ENCODE results near the gene SPOCK1.

Gene SPOCK1

DNA sequence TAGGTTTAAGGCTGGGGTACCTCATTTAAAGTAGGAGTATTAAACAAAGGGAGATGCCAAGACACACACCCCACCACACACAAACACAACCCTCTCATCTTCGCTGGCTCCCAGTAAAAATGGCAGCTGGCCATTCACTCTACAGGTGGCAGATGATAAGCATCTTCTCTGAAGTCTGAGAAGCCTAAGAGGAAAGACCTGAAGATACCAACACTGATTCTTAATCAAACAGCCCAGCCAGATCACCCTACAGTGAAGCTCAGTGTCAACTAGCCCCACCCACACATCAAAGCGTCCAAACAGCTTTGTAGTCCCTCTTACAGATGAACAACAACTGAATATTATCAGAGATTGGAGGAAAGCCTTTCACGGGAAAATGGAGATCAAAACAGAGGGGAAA is 59.5 kb downstream of the SPOCK1 start:
- no peak for DNase-seq

DNA sequence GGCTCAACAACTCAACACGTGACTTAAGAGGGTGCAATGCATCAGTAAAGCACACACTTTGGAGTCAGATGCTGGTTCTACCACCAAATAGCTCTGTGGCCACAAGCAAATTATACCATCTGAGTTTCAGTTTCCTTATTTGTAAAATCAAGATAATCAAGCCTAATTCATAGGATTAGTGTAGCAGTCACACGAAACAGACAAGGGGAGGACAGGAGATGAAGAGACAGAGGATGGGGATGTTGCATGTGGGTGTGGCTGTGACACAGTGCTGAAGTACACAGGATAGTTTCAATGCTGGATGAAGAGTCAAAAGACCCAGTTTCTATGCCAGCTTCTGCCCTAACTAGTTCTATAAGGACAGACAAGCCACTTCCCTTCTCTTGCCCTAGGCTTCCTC is 60.2 kb downstream of the SPOCK1 start:
- no peak for DNase-seq

DNA sequence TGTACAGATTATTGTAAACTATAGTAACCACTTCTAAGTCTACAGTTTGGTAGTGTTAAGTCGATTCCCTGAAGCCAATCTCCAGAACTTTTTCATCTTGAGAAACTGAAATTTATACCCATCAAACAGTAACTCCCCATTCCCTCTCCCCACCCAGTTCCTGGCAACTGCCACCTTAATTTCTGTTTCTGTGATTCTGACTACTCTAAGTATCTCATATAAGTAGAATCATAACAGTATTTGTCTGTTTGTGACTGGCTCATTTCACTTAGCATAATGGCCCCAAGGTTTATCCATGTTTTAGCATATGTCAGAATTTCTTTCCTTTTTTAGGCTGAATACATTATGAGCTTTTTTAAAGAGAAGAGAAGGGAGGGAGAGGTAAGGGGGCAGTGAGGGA is 61.4 kb downstream of the SPOCK1 start:
- DNase-seq: no peak

DNA sequence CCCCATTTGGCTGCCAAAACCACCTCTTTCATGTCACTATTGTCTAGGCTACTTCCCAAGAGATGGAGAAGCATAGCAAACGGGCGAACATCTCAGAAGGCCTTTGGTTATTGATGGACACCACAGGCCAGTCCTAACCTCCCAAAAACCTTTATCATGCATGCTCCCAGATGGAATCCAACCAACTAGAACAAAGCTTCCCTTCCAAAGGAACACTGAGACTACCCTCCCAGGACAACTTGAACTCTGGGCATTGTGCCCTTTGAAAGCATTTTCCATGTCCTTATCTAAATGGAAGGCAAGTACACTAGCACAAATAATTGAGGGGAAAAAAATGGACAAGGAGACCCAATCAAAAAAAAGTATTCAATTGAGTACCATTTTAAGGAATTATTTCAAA is 65.6 kb downstream of the SPOCK1 start:
- DNase-seq: no peak

DNA sequence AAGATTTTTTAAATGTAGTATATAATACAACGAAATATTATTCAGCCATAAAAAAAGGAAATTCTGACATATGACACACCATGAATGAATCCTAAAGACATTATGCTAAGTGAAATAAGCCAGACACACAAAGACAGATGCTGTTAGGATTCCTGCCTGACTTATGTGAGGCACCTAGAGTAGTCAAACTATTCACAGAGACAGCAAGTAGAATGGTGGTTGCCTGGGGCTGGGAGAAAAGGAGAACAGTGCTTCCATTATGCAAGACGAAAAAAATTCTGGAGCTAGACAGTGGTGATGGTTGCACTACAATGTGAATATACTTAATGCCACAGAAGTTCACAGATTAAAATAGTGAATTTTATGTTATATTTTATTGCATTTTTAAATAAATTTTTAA is 66.8 kb downstream of the SPOCK1 start:
- DNase-seq: no peak

DNA sequence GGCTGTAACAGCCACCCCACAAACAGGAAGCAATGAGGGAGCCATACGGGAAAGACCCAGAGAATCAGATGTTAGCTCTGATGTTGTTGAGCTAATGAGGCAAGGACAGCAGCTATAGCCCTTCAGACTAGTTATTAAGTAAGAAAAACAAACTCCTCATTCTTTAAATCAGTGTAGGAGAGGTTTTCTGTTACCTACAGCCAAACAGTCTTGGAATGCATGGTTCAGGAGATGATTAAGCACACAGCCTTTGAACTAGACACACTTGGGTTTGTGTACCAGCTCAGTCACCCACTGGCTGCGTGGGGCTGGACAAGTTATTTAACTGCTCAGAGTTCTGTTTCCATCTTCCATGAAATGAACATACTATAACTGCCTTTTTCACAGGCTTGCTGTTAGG is 68.1 kb downstream of the SPOCK1 start:
- DNase-seq: no peak

DNA sequence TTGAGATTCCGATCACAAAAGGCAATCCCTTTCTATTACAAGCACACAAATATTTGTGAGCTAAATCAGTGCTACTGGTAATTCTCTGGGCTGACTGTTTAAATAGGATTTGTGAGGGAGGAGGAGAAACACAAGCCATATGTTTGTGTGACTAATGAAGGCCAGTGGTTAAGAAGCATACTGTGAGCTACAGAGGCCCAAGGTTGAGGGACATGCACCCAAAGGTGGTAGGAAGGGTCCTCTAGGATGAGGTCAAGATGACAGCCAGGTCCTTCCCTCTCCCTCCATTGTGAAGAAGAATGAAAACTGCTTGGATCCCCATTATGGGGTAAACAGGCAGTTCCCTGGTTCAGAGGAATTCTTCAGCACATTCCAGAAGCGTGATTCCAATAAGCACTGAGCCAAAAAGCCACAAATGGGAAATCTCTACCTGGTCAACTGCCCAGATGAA is 83.9 kb downstream of the SPOCK1 start:
- peak in 1 of 2 experiments; percentile 23 for DNase-seq

DNA sequence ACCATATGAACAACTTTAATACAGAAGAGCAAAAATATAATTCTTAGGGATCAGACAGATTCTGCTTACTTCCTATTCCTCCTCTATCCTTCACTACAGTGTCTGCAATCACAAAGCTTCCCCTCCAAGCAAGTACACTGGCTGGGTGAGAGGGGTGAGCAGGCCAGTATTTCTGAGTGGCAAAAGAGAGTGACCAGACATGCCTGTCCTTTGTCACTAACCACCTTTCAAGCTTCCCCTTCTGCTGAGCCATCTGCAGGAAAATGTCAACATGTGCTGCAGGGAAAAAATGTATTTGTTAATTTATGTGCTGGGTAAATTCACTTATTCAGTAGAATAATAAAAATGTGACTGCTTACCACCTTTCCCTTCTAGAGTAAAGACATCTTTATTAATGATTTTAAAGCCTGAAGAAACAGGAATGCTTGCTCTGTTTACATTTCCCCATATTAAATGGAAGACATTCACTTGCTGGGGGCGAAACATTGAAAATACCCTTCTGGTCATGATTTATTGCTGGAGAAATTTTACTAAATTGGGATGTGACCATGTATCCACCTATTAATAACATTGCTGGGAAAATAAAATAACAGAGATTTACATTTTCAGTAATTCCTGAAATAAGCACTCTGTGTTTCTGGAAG is 84.9 kb downstream of the SPOCK1 start:
- DNase-seq: no peak

DNA sequence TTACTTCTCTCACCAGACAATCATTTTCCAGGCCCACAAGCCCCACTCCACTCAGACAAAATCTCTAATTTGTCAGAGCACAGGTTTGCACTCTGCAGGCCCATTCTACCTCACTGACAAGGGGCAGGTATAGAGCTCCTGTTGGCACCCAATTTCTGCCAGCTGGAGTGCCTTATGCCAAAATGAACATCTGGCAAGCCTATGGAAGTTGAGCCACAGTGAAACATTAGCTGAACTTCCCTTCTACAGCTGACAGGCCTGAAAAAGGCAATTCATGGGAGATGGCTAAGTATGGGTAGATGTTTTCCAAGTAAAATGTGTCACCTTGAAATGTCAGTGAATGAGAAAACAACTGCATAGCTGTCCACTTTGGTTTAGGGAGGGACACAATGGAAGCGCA is 87.0 kb downstream of the SPOCK1 start:
- DNase-seq: no peak

DNA sequence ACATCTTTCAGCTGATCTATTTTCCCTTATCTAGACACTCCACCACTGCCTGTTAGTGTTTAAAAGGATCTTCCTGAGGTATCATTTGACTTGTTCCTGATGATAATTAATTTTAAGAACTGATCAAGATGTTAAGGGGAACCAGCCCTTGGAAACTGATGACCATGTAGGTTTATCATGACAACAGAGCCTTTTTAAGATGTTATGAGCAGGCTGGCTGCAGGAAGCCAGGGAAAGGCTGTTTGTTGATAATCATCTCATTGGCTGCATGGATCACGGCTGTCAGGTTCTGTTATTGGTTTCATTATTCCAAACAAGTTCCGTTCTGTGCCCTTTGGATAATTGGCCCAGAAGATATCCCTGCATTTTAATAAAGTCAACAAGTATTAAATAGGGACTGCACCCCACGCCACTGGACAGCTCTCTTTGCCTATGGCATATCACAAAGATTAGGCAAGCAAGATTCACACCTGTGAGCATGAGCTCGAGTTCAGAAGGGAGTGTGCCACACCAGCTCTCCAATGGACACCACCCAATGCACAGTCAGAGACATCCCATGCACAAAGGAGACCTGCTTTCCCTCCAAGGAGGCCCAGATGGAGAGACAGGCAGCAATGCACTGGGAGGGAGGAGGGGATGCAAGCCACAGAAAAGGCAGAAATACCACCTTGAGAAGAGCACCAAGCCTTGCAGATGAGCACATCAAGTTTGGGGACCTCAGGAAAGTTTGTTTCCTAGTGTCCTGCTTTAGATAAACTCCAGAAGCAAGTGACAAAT is 88.7 kb downstream of the SPOCK1 start:
- DNase-seq: no peak

DNA sequence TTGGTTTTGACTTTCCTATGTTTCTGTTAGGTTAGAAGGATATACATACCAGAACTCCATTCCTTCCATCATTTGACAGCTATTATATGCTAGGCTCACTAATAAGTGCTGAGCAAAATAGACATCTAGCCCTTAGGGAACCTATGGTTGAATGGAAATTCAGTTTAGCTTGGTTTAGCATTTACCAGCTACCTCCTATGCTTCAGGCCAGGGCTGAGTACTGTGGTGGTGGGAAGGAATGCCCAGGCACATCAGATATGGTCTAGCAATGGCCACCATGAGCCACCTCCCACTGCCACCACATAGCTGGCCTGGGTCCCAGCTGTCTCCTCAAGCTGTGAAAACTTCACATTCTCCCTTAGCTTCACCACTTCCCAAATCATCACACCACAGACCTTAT is 89.4 kb downstream of the SPOCK1 start:
- no peak for DNase-seq

DNA sequence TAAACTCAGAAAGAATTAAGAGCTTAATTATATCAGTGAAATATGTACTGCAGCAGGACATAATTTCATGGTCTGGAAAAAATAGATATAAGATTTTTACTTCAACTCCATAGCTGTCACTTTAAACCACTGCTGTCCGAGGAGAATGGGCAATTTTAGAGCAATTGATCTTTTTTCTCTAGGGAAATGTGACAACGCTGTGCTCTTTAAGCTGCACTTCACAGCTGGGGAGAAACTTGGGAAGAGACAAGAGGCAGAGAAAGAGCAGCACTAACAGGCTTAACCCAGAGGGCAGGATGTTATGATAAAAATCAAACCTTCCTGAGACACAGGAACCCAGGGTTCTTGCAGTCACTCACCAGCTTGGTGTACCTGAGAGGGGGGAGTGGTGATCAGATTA is 92.0 kb downstream of the SPOCK1 start:
- DNase-seq: no peak

DNA sequence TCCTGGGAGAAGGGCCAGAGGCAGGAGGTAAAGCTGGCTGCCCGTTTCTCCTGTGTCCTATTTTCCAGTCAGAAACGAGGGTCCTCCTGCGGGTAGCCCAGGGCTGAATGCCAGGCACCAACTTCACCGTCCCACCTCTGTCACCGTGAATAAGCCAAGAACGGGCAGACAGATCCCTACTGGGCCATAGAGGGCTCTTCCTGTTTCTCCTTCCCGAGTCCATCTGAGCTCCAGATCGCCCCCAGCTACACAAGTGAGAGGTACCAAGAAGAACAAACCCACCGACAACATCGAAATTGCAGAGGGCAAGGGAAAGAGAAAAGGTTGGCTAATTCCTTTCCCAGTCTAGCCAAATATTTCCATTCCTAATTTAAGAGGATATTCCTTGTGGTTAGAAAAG is 93.7 kb downstream of the SPOCK1 start:
- DNase-seq: no peak

DNA sequence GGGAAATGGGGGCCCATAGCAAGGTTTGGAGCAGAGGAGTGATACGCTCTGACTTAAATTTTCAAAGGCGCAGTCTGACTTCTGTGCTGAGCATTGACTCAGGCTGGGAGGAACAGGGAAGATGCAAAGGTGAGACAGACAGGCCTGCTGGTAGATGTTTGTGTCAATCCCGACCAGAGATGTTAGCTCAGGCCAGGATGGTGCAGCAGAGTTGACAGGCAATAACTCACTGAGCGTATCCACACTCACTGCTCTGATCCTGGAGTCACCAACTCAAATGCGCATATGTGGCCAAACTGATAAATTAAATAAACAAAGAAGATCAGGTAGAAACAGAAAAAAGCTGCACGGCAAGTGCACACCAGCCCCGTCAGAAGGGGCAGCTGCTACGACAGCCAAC is 95.3 kb downstream of the SPOCK1 start:
- DNase-seq: no peak

DNA sequence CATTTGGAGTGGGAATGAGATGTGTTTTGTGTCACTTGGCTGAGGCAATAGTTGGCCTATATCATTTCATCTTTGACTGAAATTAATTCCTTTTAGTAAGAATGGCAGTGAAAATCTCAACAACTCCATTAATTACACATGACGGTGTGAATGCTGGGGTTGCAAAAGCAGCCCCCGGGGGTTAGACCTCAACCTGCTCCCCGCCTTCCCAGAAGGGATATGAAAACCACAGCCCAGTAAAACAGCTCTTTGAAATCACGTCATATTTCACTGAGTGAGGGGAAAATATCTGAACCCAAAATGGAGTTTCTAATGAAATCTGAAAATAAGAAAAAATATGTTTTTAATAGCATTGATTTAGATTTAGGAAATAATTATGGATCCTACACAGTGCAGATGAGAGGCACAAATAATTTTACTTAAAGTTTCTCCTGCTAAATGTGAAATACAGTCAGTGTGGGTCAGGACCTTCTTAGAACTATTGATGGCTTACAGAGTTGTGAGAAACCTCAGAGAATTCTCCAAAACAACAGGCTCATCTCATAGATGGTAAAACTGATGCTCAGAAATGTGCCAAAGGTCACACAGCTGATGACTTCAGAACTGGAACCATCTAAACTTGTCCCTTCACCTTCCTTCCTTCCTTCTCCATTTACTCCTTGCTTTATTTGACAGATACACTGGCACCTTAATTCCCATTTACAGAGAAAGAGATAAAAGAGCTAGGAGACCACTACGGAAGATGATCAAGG is 96.5 kb downstream of the SPOCK1 start:
- DNase-seq: no peak

DNA sequence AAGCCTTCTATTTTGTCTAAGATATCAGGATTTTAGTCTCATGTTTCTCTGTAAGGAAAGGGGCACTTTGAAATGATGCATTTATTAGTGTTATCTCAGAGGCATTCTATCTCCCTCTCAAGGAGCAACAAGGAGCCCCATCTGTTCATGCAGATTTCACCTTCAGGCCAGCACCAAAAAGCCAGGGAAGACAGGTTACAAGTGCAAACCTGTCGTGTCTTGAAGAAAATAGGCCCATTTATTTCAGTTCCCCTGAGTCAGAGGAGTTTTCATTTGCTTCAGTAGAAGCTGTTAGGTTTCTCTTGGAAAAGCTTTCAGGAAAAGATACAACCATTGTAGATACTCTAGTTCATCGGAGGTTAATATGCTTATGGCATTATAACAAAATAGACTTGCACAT is 97.2 kb downstream of the SPOCK1 start:
- DNase-seq: no peak

DNA sequence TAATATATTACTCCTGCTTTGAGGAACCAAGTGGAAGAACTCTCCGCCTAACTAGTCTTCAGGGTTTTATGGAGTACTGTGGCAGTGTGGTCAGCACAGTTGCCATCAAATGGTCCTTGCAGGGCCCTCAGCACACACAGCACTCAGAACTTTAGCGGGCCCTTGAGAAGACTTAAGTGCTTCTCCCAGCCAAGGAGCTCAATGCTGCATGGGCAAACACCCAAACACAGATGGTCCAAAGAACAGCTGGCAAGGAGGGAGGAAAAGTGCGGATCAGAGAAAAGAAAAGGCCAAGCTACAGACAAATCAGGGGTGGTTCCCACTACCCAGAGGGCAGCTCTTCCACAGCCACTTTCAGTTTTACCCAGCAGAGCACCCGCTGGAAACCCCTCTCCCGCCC is 98.6 kb downstream of the SPOCK1 start:
- no peak for DNase-seq

DNA sequence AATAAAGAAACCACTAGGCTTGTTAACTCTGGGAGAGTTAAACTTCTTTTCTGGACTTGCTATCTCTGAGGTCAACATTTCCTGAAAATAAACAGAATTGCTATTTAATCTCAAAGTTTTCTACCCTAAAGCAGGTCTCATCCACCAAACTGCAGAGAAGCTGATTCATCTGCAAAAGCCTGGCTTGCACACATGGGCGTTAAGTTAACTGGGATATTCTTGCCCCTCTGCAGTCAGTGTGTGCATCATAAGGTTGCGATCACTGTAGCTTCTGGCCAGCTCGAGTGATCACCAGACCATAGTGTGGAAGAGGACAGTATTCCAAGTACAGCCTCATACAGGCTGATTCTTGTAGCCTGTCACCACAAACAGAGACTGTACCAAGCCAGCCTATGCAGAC is 99.2 kb downstream of the SPOCK1 start:
- DNase-seq: no peak

DNA sequence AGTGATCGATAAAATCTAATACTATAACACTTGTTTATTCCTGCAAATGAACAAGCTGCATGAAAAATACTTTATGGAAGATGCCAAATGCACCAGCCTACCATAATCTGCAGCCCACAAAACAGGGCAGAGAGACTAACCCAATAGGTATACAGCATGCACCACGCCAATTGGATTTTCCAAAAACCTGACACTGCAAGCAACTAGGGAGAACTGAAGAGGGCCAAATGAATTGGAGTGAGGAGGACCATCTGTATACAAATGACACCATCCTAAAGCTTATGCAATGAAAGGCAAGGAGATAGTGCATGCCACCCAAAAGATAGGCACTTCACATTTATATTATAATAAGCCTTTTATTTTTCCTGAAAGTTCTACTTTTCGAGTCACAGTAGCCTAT is 100.4 kb downstream of the SPOCK1 start:
- no peak for DNase-seq

DNA sequence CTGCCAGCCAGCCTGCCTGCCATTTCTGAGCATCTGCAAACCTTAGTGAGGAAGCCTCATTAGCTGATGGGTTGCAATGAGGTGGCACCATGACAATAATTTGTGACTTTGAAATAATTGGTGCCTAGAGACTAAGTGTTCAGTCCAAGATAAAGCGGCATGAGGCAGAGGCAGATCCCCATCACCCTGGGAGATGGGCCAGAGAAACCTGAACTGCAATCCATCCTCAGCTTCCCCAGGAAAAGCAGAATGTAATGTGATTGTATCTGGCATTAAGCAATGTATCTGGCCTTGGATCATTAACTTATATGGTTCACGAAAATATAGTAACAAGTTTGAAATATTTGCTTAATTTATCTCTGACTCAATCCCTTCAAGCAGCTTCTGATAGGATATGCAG is 101.0 kb downstream of the SPOCK1 start:
- no peak for DNase-seq

DNA sequence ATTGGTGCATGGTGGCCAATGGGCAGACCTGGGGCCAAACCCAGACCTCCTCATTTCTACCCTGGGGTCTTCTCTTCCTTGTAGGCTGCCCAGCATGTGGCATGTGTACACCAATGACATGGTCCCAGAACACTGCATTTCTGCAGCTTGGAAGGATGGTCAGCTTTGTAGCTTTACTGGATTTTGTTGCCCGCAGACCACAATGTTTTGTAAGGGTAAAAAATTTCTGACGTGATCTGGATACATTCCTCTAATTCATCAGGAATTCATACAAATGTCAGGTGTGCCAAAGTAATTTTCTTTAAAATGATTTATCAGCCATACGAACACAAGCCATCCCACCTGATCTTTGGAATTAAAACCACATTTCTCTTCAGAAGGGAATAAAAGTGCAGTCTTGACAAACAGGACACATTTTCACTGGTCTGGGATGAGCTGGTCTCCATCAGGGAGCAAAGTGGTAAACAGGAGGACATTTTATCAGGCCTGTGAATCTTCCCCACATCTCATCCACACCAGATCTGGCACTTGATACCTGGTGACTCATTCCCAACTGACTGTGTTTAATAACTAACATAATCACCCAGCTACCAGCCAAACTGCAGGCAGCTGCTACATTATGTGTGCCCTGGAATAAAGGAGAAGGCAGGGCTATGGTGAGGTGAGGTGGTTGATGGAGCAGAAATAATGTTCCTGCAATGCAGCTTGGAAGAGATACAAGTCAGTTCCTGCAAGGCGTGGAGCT is 103.9 kb downstream of the SPOCK1 start:
- DNase-seq: no peak

DNA sequence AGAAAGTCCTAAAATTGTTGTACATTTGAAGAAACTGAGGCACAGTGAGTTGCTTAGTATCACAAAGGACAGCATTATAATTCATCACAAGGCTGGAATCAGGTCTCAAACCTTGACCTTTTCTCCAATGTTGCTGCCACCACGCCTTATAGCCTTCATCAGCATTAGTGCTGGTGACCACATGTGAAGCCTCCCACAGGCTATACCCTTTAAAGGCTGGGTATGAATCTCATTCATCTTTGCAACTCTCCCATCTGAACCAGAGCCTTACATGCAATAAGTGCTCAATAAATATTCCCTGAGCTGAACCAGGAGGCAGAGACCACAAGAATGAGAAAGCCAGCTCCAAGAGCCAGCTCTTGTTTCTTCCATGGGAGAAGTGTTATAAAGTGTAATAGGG is 104.7 kb downstream of the SPOCK1 start:
- no peak for DNase-seq

Data from SW 1271 (cell line).